Caco-2 (cell line): ENCODE measurements around the gene KCNK18. TPM values are rescaled to one million over a fixed set of nuclear protein-coding genes. Genes with fewer than 3 reads are reported as not detected.

Experiments used
- BruUV-seq: library from RNA; stranded (reverse); fragments of 400-500 nt; replicated peaks from 2 replicates; lab custom pipeline; 2021; lab: Mats Ljungman, UMichigan
- CTCF ChIA-PET: fragments of 300-600 bp; sonication (Branson Sonifier 250); formaldehyde crosslinking; loops from one replicate; lab custom pipeline; 2022; ENCODE audit warnings: antibody characterized with exemption; lab: Charles Lee
- POLR2A ChIA-PET: fragments of 300-600 bp; sonication (Branson Sonifier 250); formaldehyde crosslinking; loops from one replicate; lab custom pipeline; 2022; ENCODE audit warnings: antibody characterized with exemption; lab: Charles Lee
- DNase-seq, 2 experiments: peaks; one replicate each; pipeline versions ENCODE4 v3.0.0 to v3.0.0-alpha.2; 2020 to 2022
- H3K27me3 ChIP-seq: replicated peaks from 2 replicates; pipeline ENCODE4 v1.6.0; 2011; ENCODE audit warnings: low read length; ENCODE audit not compliant: control insufficient read depth, insufficient read depth
- H3K36me3 ChIP-seq: 2 replicates; pipeline ENCODE4 v1.5.1; 2011; ENCODE audit warnings: low read length; ENCODE audit not compliant: control insufficient read depth, insufficient read depth
- H3K4me1 ChIP-seq: fragments of 250-450 bp; sonication (Bioruptor Pico); 2 replicates; pipeline ENCODE4 v1.5.1; 2020; ENCODE audit warnings: mild to moderate bottlenecking
- H3K4me3 ChIP-seq: 2 replicates; pipeline ENCODE4 v1.5.1; 2011; ENCODE audit warnings: low read depth, mild to moderate bottlenecking, control low read depth, low read length
- H3K9me3 ChIP-seq: fragments of 250-450 bp; sonication (Bioruptor Pico); 2 replicates; pipeline ENCODE4 v1.5.1; 2020; ENCODE audit warnings: mild to moderate bottlenecking, moderate library complexity
- H3K27ac Mint-ChIP-seq: one replicate; pipeline ENCODE4 v1.8.0; 2022; ENCODE audit warnings: mixed read lengths; ENCODE audit not compliant: unreplicated experiment
- H3K27me3 Mint-ChIP-seq: one replicate; pipeline ENCODE4 v1.8.0; 2022; ENCODE audit warnings: mixed read lengths; ENCODE audit not compliant: insufficient read depth, unreplicated experiment
- H3K36me3 Mint-ChIP-seq: one replicate; pipeline ENCODE4 v1.8.0; 2022; ENCODE audit warnings: mild to moderate bottlenecking, mixed read lengths; ENCODE audit not compliant: insufficient read depth, unreplicated experiment
- H3K4me1 Mint-ChIP-seq: one replicate; pipeline ENCODE4 v1.8.0; 2022; ENCODE audit warnings: low read depth, mixed read lengths; ENCODE audit not compliant: unreplicated experiment
- H3K4me3 Mint-ChIP-seq: one replicate; pipeline ENCODE4 v1.8.0; 2022; ENCODE audit warnings: mild to moderate bottlenecking, moderate library complexity, mixed read lengths; ENCODE audit not compliant: unreplicated experiment
- H3K9me3 Mint-ChIP-seq: one replicate; pipeline ENCODE4 v1.8.0; 2022; ENCODE audit warnings: mixed read lengths; ENCODE audit not compliant: unreplicated experiment
- CTCF ChIP-seq, 2 experiments: fragments of 200-600 bp in 1 of 2; IDR thresholded peaks; 1 replicate in 1 of 2; 2 replicates in 1 of 2; pipeline versions ENCODE4 v1.5.1 to v1.8.0; 2011 to 2022; ENCODE audit warnings: antibody characterized with exemption in 1 of 2, control low read depth in 1 of 2, inconsistent platforms in 1 of 2, low read depth in 1 of 2, low read length in 1 of 2, mild to moderate bottlenecking in 1 of 2, moderate library complexity in 1 of 2; ENCODE audit not compliant: insufficient read depth in 1 of 2, severe bottlenecking in 1 of 2, unreplicated experiment in 1 of 2
- intact Hi-C: fragments of 100-400 bp; cut with micrococcal nuclease; formaldehyde crosslinking; loops from one replicate; pipeline ENCODE4 v1.10.0; 2022; ENCODE audit not compliant: unreplicated experiment
- total RNA-seq: library from RNA; stranded (reverse); gene quantifications from 2 replicates; pipeline ENCODE4 v1.2.3, GENCODE V29; 2022

Gene KCNK18
- total RNA-seq, 1 experiment from 2014 or later = not detected

- peak; percentile 100 for TF ChIP-seq CTCF (IDR thresholded peaks at IDR 0.05; ENCODE audit: insufficient read depth in 1 of 2, low read depth in 1 of 2, low read length in 1 of 2, severe bottlenecking in 1 of 2, unreplicated experiment in 1 of 2)
- intact Hi-C loops = loop anchor here (1.0 to 5.0 kb wide), 3 partner anchors 104 to 1026 kb away; no protein-coding TSS in a partner anchor
- CTCF ChIA-PET = interaction anchor here (0.6 to 4.1 kb wide), 29 partner anchors 9 to 1338 kb away, joined by 3 to 69 read pairs (median 4); partner anchors contain the start of genes KCNK18 and SLC18A2
- DNase-seq = peak; percentile 77 to 90
- peaks cover 8% of the 10 kb centered on the region for H3K9me3 Mint-ChIP-seq
- H3K36me3 Mint-ChIP-seq = no peaks in the 10 kb centered on the region
- H3K4me1 Mint-ChIP-seq = no peaks in the 10 kb centered on the region
- no TSS peak for BruUV-seq
- Histone ChIP-seq H3K4me1 (0 out of 2 replicates have a peak, but pooled peaks cover 5% of the 10 kb centered on the region), H3K4me3 (peak overlapping the region; percentile 59), H3K27me3 (no peaks in the 10 kb centered on the region; the same call in 1 of the 2 replicates), H3K36me3 (no peaks in the 10 kb centered on the region), H3K9me3 (peaks cover 10% of the 10 kb centered on the region; the same call in 1 of the 2 replicates)
- H3K4me3 Mint-ChIP-seq = peak overlapping the region; percentile 90
- peaks cover 13% of the 10 kb centered on the region for H3K27me3 Mint-ChIP-seq
- POLR2A ChIA-PET = interaction anchor here (0.6 kb wide), 1 partner anchor 209 kb away, joined by 3 read pairs; no protein-coding TSS in a partner anchor
- H3K27ac Mint-ChIP-seq = no peak overlapping the region
Measured at GRCh38 chr10:117216611-117217195, 19.4 kb downstream of the KCNK18 start.

GRCh38 chr10:117217196-117217761, 20.0 kb downstream of the KCNK18 start:
- peak overlapping the region; percentile 90 for H3K4me3 Mint-ChIP-seq
- Histone ChIP-seq H3K9me3 (peaks cover 5% of the 10 kb centered on the region; the same call in 1 of the 2 replicates), H3K36me3 (no peaks in the 10 kb centered on the region), H3K4me1 (0 out of 2 replicates have a peak, but pooled peaks cover 5% of the 10 kb centered on the region), H3K27me3 (no peaks in the 10 kb centered on the region; the same call in 1 of the 2 replicates), H3K4me3 (peak overlapping the region; percentile 59)
- no peak for TF ChIP-seq CTCF (IDR thresholded peaks at IDR 0.05; ENCODE audit: insufficient read depth in 1 of 2, low read depth in 1 of 2, low read length in 1 of 2, severe bottlenecking in 1 of 2, unreplicated experiment in 1 of 2)
- intact Hi-C loops = loop anchor here (1.0 to 5.0 kb wide), 3 partner anchors 103 to 1025 kb away; no protein-coding TSS in a partner anchor
- H3K27ac Mint-ChIP-seq = no peak overlapping the region
- ChIA-PET POLR2A (no interaction called here), CTCF (interaction anchor here (0.6 to 4.1 kb wide), 24 partner anchors 9 to 430 kb away, joined by 3 to 69 read pairs (median 5); partner anchors contain the start of genes KCNK18 and SLC18A2)
- no peaks in the 10 kb centered on the region for H3K36me3 Mint-ChIP-seq
- peak in 1 of 2 experiments; percentile 48 for DNase-seq
- peaks cover 3% of the 10 kb centered on the region for H3K9me3 Mint-ChIP-seq
- peaks cover 11% of the 10 kb centered on the region for H3K27me3 Mint-ChIP-seq
- BruUV-seq = no TSS peak
- H3K4me1 Mint-ChIP-seq = no peaks in the 10 kb centered on the region

GRCh38 chr10:117218654-117219053, 21.4 kb downstream of the KCNK18 start:
- H3K4me3 Mint-ChIP-seq = no peak overlapping the region
- no peaks in the 10 kb centered on the region for H3K36me3 Mint-ChIP-seq
- no peaks in the 10 kb centered on the region for H3K4me1 Mint-ChIP-seq
- no TSS peak for BruUV-seq
- Histone ChIP-seq H3K4me1 (0 out of 2 replicates have a peak, but pooled peaks cover 5% of the 10 kb centered on the region), H3K4me3 (no peak overlapping the region), H3K36me3 (no peaks in the 10 kb centered on the region), H3K9me3 (no peaks in the 10 kb centered on the region), H3K27me3 (no peaks in the 10 kb centered on the region; the same call in 1 of the 2 replicates)
- peaks cover 11% of the 10 kb centered on the region for H3K27me3 Mint-ChIP-seq
- no peak for DNase-seq
- ChIA-PET CTCF (interaction anchor here (4.1 kb wide), 1 partner anchor 101 kb away, joined by 69 read pairs; no protein-coding TSS in a partner anchor), POLR2A (no interaction called here)
- H3K9me3 Mint-ChIP-seq = no peaks in the 10 kb centered on the region
- no peak overlapping the region for H3K27ac Mint-ChIP-seq
- no peak for TF ChIP-seq CTCF (IDR thresholded peaks at IDR 0.05; ENCODE audit: insufficient read depth in 1 of 2, low read depth in 1 of 2, low read length in 1 of 2, severe bottlenecking in 1 of 2, unreplicated experiment in 1 of 2)
- intact Hi-C loops = loop anchor here (5.0 kb wide), 1 partner anchor 1024 kb away; no protein-coding TSS in a partner anchor
